GM12875 (cell line): Measurements from ENCODE around the gene KLK4.
"Not testable (repeated sequence)": the region's sequence is repeated elsewhere in the genome, so short reads cannot be mapped to it uniquely, and the experiment has no call there.

ENCODE experiments used
- H3K4me3 ChIP-seq: one replicate; pipeline ENCODE4 v1.5.1; 2011; ENCODE audit warnings: low read depth, low read length, control low read depth
- TF ChIP-seq, protein P1 (sequence below): IDR thresholded peaks from 2 replicates; pipeline ENCODE4 v1.5.1; 2011; ENCODE audit warnings: low read depth, mild to moderate bottlenecking, control low read depth, inconsistent platforms, low read length, moderate library complexity, borderline replicate concordance; ENCODE audit not compliant: insufficient read depth

The KLK4 gene

DNA sequence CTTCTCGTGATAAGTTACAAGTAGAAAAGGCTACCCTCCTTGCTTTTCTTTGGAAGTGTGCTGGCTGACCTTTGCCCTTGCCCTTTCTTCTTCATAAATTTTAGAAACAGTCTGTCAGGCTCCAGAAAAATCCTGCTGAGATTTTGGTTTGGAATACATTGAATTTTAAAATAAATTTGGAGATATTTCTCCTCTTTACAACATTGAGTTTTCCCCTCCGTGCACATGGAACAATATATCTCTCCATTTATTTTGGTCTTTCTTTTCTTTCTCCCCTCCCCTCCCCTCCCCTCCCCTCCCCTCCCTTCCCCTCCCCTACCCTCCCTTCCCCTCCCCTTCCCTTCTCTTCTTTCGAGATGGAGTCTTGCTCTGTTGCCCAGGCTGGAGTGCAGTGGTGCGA lies 8.6 kb downstream of the KLK4 start:
- TF ChIP-seq, protein P1, sequence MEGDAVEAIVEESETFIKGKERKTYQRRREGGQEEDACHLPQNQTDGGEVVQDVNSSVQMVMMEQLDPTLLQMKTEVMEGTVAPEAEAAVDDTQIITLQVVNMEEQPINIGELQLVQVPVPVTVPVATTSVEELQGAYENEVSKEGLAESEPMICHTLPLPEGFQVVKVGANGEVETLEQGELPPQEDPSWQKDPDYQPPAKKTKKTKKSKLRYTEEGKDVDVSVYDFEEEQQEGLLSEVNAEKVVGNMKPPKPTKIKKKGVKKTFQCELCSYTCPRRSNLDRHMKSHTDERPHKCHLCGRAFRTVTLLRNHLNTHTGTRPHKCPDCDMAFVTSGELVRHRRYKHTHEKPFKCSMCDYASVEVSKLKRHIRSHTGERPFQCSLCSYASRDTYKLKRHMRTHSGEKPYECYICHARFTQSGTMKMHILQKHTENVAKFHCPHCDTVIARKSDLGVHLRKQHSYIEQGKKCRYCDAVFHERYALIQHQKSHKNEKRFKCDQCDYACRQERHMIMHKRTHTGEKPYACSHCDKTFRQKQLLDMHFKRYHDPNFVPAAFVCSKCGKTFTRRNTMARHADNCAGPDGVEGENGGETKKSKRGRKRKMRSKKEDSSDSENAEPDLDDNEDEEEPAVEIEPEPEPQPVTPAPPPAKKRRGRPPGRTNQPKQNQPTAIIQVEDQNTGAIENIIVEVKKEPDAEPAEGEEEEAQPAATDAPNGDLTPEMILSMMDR = no peak
- no peak overlapping the region for H3K4me3 ChIP-seq

DNA sequence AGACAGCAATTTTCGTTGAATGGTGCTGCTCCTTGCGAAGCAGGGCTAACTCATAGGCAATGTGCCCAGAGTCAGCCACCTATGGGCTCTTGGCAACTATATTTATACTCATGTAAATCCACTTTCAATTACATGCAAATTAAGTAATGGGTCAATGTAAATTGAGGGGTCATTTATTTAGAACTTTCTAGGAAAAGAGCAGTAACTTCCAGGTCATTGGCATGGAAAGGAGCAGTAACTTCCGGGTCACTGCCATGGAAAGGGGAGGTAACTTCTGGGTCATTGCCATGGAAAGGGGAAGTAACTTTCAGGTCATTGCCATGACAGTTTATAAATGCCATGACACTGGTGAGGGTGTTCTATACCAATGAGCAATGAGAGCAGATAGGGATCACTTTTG lies 11.6 kb downstream of the KLK4 start:
- no peak overlapping the region for H3K4me3 ChIP-seq
- TF ChIP-seq, protein P1 = no peak

DNA sequence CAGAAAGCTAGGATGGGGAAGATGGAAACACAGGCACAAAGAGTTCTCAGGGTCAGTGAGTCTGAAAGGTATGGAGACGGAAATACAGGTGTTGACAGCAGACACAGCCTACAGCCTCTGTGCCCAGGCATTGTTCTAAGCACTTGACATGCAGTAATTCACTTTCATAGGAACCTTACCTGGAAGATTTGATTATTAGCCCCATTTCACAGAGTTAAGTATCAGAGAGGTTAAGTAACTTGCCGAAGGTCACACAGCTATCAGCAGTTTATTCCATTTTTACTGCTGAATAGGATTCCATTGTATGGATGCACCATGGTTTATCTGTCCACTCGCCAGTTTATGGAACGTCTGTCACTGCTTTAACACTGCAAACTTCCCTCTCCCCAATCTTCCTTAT lies 13.2 kb downstream of the KLK4 start:
- TF ChIP-seq, protein P1 = no peak
- no peak overlapping the region for H3K4me3 ChIP-seq

GRCh38 chr19:50897612-50898011 lies 13.6 kb downstream of the KLK4 start:
- TF ChIP-seq, protein P1 = no peak
- H3K4me3 ChIP-seq = no peak overlapping the region

GRCh38 chr19:50897191-50897607 lies 14.0 kb downstream of the KLK4 start:
- no peak overlapping the region for H3K4me3 ChIP-seq
- TF ChIP-seq, protein P1 = no peak

- TF ChIP-seq, protein P1 = no peak
- H3K4me3 ChIP-seq = no peak overlapping the region
These were observed 14.5 kb downstream of the KLK4 start for GRCh38 chr19:50896591-50897190.

DNA sequence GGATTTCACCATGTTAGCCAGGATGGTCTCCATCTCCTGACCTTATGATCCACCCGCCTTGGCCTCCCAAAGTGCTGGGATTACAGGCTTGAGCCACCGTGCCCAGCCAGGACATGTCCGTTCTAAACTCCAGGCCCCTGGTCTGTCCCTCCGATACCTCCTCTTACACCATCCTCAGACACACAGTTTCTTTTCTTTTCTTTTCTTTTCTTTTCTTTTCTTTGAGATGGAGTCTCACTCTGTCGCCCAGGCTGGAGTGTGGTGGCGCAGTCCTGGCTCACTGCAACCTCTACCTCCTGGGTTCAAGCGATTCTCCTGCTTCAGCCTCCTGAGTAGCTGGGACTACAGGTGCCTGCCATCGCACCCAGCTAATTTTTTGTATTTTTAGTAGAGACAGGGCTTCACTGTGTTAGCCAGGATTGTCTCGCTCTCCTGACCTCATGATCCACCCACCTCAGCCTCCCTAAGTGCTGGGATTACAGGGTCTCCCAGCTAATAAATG lies 15.1 kb downstream of the KLK4 start:
- not testable (repeated sequence) for H3K4me3 ChIP-seq
